Measurements from ENCODE around the gene LRRC28. TPM values are rescaled to one million over a fixed set of nuclear protein-coding genes. Genes with fewer than 3 reads are reported as not detected.

Gene LRRC28
- total and polyA plus RNA-seq, 2 of the 4 experiments (the other 2 are of a cell fraction): 12.7 to 21.1 TPM

DNA sequence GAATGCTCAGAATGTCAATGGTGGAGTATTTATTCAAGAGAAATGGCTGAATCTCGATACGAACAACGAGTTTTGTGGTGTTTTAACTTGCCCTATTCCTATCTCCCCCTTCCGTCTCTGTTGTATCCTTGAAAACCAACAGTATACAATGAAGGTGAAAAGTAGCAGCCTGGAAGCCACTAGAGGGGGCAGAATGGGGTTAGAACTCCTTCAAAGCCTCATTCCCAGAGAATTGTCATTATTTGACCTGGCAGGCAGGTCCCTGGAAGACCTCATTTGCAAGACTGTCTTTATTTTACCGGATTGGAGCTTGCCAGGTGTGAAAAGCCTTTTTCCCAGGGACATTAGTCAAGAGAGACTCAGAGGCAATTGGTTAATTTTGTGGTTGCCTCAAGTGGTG lies 139.4 kb downstream of the LRRC28 start:
- Histone ChIP-seq H3K4me1 (ENCODE audit: control insufficient read depth, insufficient read depth, low read length) (peaks cover 6% of the 10 kb centered on the region), H2BK120ac (ENCODE audit: low read depth, low read length) (no peak overlapping the region), H3K4ac (ENCODE audit: low read depth, low read length) (no peak overlapping the region), H2BK20ac (ENCODE audit: low read depth, low read length) (no peak overlapping the region), H4K8ac (ENCODE audit: low read depth in 2 of 2, low read length in 2 of 2) (no peak overlapping the region), H3K27ac (ENCODE audit: insufficient read depth, low read length) (no peak overlapping the region), H2AK9ac (replicated peaks; ENCODE audit: low read depth, low read length, poor library complexity) (no peak overlapping the region), H3K56ac (ENCODE audit: extremely low read depth, insufficient read depth, low read length) (no peak overlapping the region), H3K18ac (ENCODE audit: low read depth, low read length) (no peak overlapping the region), H4K20me1 (ENCODE audit: insufficient read depth, low read length) (no peaks in the 10 kb centered on the region), H3K9ac (ENCODE audit: low read depth, low read length) (no peak overlapping the region), H3K9me1 (ENCODE audit: insufficient read depth, low read length) (peaks cover 3% of the 10 kb centered on the region; the same call in 1 of the 2 replicates), H3K36me3 (ENCODE audit: control insufficient read depth, insufficient read depth, low read length) (no peaks in the 10 kb centered on the region), H4K91ac (ENCODE audit: insufficient read depth, low read depth, low read length) (no peak overlapping the region), H4K5ac (ENCODE audit: low read depth, low read length) (no peak overlapping the region), H2AK5ac (ENCODE audit: low read depth, low read length) (no peak overlapping the region), H2AFZ (replicated peaks; ENCODE audit: low read length, poor library complexity) (no peak overlapping the region), H3K23ac (ENCODE audit: low read depth, low read length) (no peak overlapping the region), H3K79me1 (ENCODE audit: low read depth in 1 of 2, low read length in 2 of 2) (no peaks in the 10 kb centered on the region), H3K4me2 (ENCODE audit: low read depth, low read length) (no peak overlapping the region), H2BK5ac (ENCODE audit: low read depth, low read length, poor library complexity, severe bottlenecking) (no peak overlapping the region), H2BK15ac (ENCODE audit: low read depth, low read length) (no peak overlapping the region), H3K9me3 (ENCODE audit: control insufficient read depth, insufficient read depth, low read length) (peaks cover 2% of the 10 kb centered on the region; the same call in 1 of the 2 replicates), H3K14ac (replicated peaks; ENCODE audit: low read depth, low read length) (no peak overlapping the region), H3K4me3 (ENCODE audit: insufficient read depth, low read depth, low read length) (no peak overlapping the region), H3K27me3 (ENCODE audit: control insufficient read depth, insufficient read depth, low read length) (no peaks in the 10 kb centered on the region)
- DNase-seq (no peak), ATAC-seq (ENCODE audit: low read depth) (no peak)
- ChIA-PET POLR2A (ENCODE audit: unreplicated experiment) (no interaction called here), CTCF (no interaction called here)
- dilution Hi-C loops (cut with HindIII; ENCODE audit: low sequenced_read_pairs, unreplicated experiment): no loop called here
- BruUV-seq (replicated peaks): no TSS peak
- in situ Hi-C loops (cut with MboI; ENCODE audit: low sequenced_read_pairs): no loop called here
- 50% methylated on average over 1 of the region's 5 CpGs; no CpG with 5 or more reads in 1 of the 2 experiments for WGBS, 2 experiments (ENCODE audit: extremely low coverage in 2 of 2, insufficient read length in 1 of 2)
- intact Hi-C loops (cut with micrococcal nuclease): no loop called here
- TF ChIP-seq BHLHE40 (IDR thresholded peaks at IDR 0.05; ENCODE audit: low read depth, low read length) (no peak), ELK1 (IDR thresholded peaks at IDR 0.05; ENCODE audit: borderline replicate concordance, low read depth, low read length) (no peak), FOS (IDR thresholded peaks at IDR 0.05; ENCODE audit: low read depth, low read length) (no peak), POLR2A (IDR thresholded peaks at IDR 0.05; ENCODE audit: low read depth, low read length) (no peak), MAFK (IDR thresholded peaks at IDR 0.05; ENCODE audit: low read depth, low read length) (no peak)
